ENCODE results near the gene SUSD4.

DNA sequence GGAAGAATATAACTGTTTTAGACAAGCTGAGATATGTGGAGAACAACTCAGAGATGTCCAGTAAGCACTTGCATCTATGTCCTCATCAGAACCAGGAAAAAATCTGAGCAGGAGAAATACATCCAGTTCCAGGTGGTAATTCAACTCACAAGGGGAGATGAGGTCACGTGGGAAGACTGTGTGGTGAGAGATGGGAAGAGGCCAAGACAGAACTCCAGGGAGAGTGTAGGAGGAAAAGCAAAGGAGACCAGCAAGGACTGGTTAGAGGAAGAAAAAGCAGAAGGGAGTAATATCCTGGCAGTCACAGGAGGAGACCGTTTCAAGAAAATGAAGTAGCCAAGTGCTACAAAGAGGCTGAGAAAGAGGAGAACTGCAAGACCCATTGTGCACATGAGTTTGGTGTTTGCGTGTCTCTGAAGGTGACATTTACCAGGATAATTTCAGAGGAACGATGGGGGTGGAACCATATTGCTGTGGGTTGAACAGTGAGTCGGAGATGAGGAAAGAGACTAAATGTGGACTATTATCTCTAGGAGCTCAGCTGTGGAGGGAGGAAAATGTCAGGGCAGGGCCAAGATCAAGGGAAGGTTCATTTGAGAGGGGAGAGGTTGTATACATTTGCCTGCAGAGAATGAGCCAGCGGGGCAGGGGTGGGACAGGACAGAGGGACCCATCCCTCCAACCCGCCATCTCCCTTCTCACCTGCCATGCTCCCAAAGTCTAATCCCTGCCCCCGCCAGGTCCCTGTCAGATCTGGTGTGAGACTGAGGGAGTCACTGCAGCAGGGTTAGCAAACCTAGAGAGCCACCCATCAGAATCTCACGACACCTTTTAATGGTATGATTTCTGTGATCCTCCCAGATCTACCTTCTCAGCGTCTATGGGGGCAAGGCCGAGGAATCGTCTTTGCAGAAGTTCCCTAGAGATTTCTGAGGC, 24.9 kb downstream of the SUSD4 start:
- TF ChIP-seq, protein P1, sequence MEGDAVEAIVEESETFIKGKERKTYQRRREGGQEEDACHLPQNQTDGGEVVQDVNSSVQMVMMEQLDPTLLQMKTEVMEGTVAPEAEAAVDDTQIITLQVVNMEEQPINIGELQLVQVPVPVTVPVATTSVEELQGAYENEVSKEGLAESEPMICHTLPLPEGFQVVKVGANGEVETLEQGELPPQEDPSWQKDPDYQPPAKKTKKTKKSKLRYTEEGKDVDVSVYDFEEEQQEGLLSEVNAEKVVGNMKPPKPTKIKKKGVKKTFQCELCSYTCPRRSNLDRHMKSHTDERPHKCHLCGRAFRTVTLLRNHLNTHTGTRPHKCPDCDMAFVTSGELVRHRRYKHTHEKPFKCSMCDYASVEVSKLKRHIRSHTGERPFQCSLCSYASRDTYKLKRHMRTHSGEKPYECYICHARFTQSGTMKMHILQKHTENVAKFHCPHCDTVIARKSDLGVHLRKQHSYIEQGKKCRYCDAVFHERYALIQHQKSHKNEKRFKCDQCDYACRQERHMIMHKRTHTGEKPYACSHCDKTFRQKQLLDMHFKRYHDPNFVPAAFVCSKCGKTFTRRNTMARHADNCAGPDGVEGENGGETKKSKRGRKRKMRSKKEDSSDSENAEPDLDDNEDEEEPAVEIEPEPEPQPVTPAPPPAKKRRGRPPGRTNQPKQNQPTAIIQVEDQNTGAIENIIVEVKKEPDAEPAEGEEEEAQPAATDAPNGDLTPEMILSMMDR (IDR thresholded peaks at IDR 0.05), result no peak
- TF ChIP-seq POLR2A (IDR thresholded peaks at IDR 0.05), result no peak

All from uterus (tissue), 2 donors.